Effector CD8-positive, alpha-beta T cell (primary cell): ENCODE measurements around the gene CYP4F22.
"Not testable (repeated sequence)": the region's sequence is repeated elsewhere in the genome, so short reads cannot be mapped to it uniquely, and the experiment has no call there.

Source experiments
- DNase-seq: peaks from one replicate; lab custom pipeline; 2025; lab: John Stamatoyannopoulos, UW

CYP4F22 gene

DNA sequence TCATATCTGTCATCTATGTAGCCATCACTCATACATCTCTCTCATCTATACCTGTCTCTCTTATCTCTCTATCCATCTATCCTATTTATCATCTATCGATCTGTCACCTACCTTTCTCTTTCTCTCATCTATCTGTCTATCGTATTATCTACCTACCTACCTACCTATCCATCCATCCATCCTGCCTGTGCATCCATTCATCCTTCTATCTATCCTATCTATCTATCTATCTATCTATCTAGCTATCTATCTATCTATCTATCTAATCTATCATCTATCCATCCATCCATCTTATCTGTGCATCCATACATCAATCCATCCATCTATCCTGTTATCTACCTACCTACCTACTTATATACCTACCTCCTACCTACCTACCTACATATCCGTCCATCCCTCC, 62.1 kb downstream of the CYP4F22 start:
- DNase-seq, result no peak

DNA sequence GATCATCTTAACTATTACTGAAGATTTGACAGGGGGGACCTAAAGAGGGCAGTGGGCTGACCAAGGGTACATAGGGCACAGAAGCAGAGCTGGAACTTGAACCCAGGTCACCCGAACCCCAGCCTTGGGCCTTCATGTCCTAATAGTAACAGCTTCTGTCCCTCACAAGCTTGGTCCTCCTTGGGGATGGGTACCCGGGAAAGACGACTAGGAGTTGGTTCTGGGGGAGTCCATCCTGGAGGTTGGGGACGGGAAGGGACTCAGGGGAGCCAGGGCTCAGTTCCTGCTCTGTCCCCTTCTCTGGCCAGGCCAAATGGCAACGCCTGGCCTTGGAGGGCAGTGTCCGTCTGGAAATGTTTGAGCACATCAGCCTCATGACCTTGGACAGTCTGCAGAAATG, 67.1 kb downstream of the CYP4F22 start:
- no peak for DNase-seq

- DNase-seq, result no peak
Measured at GRCh38 chr19:15576526-15577156, 68.3 kb downstream of the CYP4F22 start.

DNA sequence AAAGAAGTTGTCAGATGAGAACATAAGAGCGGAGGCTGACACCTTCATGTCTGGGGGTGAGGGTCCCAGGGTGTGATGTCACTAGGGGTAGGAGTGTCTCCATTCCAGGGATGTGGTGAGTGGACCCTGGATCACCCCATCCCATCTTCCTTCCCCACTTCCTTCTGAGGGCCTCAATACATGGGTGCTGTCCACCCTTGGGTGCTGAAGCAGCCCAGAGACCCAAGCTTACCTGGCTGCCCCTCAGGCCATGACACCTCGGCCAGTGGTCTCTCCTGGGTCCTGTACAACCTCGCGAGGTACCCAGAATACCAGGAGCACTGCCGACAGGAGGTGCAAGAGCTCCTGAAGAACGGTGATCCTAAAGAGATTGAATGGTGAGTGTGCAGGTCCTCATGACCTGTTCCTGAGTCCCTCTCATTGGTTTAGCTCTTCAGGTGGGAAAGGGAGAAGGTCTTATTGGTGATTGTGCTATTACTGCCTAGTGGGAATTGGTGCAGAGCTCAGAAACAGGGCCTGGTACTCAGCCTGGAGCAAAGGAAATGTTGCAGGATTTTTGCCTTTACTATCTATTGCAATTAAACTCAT, 69.0 kb downstream of the CYP4F22 start:
- no peak for DNase-seq

DNA sequence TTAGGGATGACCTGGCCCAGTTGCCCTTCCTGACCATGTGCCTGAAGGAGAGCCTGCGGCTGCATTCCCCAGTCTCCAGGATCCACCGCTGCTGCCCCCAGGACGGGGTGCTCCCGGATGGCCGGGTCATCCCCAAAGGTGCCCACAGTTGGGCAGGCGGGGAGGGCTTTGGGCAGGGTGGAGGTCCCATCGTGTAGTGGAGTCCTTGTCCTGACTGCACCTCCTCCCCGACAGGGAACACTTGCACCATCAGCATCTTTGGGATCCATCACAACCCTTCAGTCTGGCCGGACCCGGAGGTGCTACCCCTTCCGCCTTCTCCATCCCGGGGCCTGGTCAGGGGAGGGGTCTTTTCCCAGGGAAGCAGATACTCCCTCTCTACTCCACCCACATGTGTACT, 75.0 kb downstream of the CYP4F22 start:
- no peak for DNase-seq

GRCh38 chr19:15584095-15584494, 75.8 kb downstream of the CYP4F22 start:
- no peak for DNase-seq

DNA sequence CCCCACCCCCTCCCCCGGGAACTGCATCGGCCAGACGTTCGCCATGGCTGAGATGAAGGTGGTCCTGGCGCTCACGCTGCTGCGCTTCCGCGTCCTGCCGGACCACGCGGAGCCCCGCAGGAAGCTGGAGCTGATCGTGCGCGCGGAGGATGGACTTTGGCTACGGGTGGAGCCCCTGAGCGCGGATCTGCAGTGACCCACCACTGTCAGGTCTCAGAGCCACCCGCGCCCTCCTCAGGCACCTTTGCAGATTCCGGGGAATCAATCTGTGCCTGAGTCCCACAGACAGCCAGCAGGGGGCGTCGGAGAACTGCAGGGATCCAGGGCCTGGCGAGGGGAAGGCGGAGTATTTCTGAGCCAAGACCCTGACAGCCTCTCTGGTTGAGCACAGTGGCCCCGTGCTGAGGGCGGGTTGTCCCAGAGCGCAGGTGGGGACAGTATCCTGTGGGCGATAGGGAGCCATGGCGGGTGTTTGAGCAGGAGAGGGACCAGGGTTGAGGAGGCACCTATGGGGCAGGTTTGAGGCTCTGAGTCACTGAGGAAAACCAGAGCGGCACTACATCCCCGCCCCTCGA, 76.3 kb downstream of the CYP4F22 start:
- peak; percentile 81 for DNase-seq

- DNase-seq, result no peak
Measured at GRCh38 chr19:15587663-15588062, 79.3 kb downstream of the CYP4F22 start.

GRCh38 chr19:15588265-15588664, 79.9 kb downstream of the CYP4F22 start:
- DNase-seq, result no peak

GRCh38 chr19:15589760-15590451, 81.6 kb downstream of the CYP4F22 start:
- no peak for DNase-seq

DNA sequence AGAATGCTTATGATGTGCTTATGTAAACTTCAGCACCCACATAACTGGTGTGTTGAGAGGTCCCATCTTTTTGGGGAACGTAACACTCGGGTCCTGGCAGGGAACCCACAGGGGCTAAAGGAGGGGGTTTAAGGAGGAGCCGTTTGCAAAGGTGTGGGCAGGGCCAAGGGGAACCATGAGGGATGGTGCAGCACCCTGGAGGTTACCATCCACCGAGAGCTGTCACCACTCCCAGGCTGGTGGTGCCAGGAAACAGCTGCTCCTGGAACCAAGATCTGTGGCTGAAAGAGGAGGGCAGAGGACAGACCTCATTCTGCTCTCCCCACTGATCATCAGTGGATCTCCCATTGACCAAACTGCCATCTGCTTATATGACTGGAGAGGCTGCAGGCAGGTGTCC, 83.5 kb downstream of the CYP4F22 start:
- DNase-seq, result no peak

GRCh38 chr19:15592506-15592905, 84.2 kb downstream of the CYP4F22 start:
- DNase-seq, result not testable (repeated sequence)

DNA sequence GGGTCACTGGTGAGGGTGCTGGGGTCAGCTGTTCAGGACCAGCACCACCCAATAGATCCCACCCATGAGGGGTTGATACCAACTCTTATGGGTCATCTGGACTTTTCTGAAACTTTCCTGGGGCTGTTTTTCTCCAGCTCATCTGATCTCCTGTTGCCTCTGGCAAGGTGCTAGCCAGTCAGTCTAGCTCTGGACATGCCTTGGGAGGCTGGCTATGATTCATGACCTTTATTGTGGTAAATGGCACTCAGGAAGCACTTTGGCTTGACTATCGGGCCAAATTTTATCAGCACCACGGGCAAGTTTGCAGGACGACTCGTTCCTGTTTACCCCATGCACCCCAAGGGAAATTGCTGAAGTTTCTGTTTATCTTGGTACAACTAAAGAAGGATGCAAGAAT, 85.4 kb downstream of the CYP4F22 start:
- DNase-seq, result not testable (repeated sequence)

GRCh38 chr19:15595069-15595468, 86.7 kb downstream of the CYP4F22 start:
- no peak for DNase-seq
